ENCODE measurements around the gene KANSL1.
"Not testable (repeated sequence)": the region's sequence is repeated elsewhere in the genome, so short reads cannot be mapped to it uniquely, and the experiment has no call there.

KANSL1 gene

DNA sequence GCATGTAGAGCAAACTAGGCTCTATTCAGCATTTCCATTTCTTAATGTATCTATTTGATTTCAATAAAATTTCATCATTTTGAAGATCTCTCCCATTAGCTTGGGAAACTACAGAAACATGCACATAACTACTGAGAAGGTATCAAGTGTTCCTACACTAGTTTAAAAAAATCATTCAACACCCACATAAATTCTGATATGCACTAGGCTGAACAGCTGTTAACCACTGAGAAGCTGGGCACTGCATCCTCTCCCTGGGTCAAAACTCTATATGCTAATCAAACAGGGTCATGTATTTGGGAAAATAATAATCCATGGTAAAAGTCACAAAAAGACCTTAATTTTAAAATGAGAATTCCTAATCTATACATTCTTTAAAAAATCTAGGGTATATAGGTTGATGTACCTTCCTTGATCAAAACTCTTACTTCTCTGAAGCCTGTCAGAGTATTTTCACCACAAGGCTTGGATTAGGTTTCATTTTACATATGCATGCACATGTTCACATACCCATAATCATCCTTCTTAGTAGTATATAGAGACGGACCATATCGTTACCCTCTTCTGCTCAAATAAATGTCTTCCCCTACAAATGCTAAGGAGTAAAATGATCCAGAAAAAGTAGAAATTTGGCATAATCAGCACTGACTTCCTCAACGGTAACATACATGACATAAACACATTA lies 57.2 kb downstream of the KANSL1 start:
- no peak for DNase-seq

DNA sequence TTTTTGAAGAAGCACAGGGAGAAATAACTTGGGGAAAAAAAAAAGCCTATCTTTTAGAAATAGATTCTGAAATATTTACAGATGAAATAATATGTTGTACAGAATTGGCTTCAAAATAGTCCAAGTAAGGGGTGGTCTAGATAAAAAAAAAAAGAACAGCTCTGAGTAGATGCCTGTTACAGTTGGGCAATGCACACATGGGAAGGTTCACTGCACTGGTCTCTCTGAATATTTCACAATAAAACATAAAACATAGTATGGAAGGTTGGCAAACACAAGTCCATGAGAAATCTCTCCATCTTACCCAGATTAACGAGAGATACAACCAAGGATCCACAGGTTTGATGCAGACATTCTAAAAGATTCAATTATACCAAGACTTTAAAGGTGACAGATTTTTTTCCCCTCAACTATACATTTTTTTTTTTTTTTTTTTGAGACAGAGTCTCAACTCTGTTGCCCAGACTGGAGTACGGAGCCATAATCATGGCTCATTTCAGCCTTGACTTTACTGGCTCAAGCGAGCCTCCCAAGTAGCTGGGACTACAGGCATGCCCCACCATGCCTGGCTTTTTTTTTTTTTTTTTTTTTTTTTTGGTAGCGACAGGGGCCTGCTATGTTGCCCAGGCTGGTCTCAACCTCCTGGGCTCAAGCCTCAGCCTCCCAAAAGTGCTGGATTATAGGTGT lies 58.0 kb downstream of the KANSL1 start:
- DNase-seq, result no peak

DNA sequence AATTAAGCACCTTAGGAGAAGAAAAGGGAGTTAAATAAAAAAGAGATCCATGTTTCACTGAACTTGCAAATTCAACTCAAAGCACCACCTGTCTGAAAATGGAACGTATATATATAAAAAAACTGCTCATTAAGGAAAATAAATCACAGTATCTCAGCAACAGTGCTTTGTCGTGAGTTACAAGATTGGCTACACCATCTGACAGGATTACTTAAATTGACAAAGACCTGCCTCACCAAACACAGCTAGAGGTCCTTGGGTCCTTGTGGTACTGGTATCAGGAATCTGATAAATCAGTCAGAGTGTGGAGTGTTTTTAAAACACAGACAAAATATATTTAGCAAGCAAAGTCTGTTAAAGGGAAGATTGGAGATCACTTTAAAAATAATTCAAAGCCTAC lies 63.9 kb downstream of the KANSL1 start:
- DNase-seq, result no peak

DNA sequence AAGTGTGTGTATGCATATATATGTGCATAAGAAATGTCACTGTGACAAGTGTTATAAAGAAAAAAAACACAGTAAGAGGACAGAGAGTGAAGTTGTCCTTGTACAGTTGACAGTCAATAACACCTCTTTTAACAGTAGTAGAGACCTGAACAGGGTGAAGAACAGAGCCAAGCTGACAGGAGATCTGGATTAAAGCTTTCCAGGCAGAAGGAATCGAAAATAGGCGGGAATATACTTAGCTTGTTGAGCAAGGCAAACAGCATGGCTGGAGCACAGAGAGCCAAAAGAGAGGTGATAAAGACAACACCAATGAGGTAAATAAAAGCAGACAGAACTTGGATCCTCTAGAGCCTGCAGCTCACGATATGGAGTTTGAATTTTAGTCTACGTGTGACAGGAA lies 64.8 kb downstream of the KANSL1 start:
- no peak for DNase-seq

DNA sequence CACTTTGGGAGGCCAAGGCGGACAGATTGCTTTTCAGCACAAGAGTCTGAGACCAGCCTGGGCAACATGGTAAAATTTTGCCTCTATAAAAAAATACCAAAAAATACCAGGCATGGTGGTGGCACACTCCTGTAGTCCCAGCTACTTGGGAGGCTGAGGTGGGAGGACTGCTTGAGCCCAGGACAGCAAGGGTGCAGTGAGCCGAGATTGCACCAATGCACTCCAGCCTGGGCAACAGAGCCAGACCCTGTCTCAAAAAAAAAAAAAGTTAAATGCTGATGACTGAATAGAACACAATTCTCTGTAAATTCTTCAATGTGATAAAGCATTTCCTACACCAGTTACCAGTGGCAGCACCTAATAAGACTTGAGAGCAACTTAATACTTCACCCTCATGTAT lies 65.7 kb downstream of the KANSL1 start:
- no peak for DNase-seq

DNA sequence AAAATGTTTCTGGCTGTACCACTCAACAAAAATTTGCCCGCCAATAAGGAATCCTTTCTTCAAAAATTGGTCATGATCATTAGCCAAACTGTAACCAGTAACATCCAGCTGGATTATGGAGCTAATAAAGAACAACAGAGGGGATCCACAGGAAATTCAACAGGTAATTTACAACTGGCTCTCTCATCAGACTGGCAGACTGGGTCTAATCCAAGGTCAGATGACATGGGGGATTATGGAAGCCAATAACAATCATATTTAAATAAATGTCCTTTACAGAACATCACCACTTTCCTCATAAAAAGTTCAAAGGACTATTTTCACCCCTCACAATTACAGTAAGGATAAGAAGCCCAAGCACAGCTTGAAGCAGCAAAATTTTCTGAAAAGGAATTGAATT lies 66.4 kb downstream of the KANSL1 start:
- DNase-seq, result no peak

DNA sequence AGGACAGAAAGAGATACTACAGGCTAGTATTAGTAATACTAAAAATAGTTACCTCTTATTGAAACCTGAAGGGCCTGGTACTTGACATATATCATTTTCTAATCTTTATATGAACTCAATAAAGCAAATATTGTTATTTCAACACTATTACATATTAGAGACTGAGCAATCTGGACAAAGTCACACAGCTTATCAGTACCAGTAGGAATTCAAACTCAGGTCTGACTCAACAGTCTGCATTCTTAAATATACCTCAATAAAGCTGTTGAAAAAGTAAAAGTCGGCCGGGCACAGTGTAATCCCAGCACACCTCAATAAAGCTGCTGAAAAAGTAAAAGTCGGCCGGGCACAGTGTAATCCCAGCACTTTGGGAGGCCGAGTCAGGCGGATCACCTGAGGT lies 67.4 kb downstream of the KANSL1 start:
- DNase-seq, result no peak

DNA sequence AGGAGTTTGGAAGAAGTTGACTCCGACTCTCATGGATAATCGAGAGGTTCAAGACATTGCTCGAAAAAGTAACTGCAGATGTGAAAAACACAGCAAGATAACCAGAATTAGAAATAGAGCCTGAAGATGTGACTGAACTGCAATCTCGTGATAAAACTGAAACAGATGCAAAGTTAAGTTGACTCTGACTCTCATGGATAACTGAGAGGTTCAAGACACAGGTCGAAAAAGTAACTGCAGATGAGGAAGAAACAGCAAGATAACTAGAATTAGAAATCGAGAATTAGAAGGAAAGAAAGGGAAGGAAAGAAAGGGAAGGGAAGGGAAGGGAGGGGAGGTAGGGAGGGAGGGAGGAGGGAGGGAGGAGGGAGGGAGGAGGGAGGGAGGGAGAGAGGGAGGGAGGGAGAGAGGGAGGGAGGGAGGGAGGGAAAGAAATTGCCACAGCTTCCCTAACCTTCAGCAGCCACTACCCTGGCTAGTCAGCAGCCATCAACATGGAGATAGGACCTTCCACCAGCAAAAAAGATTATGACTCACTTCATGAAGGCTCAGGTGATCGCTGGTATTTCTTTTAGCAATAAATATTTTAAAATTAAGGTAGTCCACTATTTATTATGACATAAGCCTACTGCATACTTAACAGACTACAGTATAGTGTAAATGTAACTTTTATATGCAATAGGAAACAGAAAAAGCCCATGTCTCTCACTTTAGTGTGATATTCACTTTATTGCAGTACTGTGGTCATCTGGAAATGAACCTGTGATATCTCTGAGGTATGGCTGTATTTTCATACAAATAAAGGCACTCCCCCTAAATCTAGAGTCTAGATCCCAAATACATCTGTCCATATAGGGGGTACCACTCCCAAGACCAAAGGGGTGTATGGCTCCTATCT lies 68.3 kb downstream of the KANSL1 start:
- peak; percentile 57 for DNase-seq

DNA sequence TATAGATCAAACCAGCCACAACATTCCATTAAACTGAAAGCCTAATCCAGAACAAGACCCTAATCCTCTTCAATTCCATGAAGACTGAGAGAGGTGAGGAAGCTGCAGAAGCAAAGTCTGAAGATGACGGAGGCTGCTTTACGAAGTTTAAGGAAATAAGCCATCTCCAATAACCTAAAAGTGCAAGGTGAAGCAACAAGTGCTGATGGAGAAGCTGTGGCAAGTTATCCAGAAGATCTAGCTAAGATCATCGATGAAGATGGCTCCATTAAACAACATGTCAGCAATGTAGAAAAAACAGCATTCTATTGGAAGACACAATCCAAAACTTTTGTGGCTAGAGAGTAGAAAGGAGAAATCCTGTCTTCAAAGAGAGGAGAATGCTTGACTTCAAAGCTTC lies 69.6 kb downstream of the KANSL1 start:
- no peak for DNase-seq

DNA sequence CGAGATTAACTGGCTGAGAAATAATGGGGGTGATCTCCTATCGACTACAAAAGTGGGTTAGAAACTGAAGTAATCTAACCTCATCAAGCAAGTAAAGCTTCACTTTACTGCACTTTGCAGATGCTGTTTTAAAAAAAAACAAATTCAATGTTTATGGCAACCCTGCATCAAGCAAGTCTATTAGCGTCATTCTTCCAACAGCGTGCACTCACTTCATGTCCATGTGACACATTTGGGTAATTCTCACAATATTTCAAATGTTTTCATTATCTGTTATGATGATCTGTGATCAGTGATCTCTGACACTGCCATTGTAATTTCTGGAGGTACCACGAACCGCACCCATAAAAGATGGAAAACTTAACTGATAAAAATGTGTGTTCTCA lies 70.8 kb downstream of the KANSL1 start:
- no peak for DNase-seq

DNA sequence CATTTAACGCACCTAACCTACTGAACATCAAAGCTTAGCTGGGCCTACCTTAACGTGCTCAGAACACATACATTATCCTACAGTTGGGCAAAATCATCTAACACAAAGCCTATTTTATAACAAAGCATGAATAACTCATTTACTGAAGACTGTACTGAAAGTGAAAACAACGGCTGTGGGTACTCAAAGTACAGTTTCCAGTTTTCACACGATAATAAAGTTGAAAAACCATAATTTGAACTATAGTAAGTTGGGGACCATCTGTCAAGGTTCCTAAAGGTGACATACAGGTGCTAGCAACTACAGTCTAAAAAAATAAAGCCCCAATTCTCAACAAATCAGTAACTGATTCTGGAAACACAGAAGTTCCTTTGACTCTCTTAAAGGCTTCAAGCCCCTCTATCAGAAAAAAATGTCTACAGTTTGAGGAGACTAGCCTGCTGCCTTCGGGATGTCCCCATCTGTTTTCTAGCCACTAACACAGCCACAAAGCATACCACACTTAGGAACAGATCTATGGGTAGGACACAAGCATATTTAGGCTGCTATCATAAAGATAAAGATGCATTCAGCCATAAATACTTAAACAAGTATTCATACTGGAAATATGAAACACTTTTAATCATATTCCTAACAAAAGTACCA lies 71.3 kb downstream of the KANSL1 start:
- DNase-seq, result no peak

DNA sequence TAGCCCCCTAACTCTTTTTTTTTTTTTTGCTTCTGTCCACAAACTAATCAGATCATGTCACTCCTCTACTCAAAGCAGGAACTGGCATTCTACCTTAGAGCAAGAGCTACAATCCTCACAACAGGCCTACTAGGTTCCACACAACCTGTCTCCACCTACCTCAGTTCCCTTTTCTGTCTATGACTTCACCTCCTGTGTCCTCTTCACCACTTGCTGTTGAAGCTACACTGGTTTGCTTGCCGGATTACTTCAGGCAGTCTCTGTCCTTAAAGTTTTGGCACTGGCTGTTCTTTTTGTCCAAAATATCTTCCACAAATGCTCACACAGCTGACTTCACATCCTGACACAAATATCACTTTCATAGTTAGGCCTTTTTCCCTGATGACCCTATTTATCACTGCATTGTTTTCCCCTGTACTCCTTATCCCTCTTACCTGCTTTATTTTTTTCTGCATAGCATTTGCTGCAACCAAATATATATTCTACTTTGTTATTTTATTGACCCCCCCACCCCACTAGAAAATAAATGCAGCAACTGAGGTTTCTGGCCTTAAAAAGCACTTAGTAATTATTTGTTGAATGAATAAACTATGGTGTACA lies 72.0 kb downstream of the KANSL1 start:
- DNase-seq, result no peak

DNA sequence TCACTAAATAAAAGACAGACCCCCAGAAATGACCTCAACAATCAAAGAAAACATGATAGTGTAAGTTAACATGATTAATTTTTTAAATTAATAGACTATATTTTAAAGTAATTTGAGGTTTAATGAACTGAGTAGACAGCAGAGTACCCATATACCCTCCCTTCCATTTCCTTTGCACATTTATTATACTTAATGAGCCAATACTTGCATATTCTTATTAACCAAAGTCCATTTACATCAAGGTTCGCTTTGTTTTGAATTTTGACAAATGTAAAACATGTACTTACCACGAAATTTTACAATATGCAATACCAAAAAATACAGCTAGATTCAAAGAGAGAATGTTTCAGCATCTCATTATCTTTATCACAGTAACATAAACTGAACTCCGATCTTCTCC lies 72.7 kb downstream of the KANSL1 start:
- DNase-seq, result no peak

DNA sequence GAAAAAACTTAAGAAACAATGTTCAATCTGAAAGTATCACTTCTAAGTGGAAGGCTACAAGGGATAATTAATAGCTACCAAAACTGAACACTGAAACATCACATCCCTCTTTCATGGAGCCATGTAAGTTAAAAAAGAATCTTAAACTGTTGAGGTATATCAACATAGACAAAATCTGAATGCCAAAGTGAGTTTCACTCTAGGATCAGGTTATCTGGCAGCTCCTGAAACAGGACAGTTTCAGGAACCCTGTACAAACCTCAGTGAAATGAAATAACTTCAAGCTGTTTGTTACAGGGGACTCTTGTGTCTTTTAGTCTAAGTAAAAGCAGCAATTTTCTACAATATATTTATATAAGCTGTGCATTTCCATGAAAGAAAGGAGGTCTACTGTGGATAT lies 73.2 kb downstream of the KANSL1 start:
- no peak for DNase-seq

DNA sequence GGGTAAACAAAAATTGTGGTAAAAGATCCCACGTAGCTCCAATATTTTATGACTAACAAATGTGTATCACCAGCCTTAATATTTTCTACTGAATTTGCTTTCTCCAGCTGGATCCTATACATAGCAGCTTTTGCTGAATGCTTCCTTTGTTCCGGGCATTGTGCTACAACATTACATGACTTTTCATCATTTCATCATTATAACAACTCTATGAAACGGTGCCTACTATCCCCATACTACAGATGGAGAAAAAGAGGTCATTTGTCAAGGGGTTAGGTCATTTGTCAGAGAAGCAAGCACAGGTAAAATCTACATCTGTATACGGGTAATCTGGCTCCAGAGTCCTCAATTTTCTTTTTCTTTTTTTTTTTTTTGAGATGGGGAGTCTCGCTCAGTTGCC lies 74.3 kb downstream of the KANSL1 start:
- no peak for DNase-seq

DNA sequence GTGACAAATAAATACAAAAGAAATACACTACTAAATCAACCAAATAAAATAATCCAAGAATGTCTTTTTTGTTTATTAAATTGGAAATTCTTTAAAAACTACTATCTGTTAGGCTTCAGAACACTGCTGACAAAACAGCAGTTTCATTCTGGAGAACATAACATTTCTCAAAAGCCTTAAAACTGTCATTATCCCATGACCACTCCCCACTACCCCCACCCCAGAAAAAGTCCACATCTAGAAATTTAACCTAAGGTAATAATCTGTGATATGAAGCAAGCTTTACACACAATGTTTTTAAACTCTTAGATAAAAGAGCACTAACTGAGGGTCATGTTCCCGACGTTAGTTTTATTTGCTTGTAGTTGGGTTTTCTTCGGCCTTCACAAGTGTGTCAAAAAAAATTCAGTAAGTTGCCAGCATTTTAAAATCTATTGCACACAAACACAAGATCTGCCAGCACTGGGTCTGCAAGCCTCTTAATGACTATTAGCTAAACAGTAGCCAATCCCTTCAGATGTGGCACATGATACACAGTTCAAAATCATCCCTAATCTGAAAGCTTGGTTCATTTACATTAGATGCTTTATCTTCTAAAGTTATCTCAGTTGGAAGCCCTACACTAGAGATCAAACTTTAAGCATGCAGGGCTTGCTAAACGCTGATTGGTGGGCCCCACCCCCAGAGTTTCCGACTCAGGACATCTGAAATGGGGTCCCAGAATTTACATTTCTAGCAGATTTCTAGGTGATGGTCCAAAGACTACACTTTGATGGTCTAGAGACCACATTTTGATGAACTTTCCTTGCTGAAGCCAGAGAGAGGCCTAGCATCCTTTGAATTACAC lies 75.2 kb downstream of the KANSL1 start:
- no peak for DNase-seq

DNA sequence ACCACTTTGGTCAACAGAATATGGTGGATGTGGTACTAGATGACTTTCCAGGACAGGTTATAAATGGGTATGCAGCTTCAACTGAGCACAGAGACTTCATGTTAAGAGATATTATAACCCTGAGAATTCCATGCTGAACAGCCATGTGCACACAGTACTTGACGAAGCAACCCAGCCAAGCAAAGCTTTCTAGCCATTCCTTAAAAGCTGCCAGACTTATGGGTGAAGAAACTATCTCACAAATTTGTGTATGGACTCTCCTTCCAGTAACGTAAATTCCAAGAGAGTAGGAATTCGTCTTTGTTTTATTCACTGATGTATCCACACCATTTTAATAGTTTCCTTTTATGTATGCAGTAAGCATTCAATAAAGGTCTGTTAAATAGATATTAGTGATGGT lies 76.1 kb downstream of the KANSL1 start:
- no peak for DNase-seq

DNA sequence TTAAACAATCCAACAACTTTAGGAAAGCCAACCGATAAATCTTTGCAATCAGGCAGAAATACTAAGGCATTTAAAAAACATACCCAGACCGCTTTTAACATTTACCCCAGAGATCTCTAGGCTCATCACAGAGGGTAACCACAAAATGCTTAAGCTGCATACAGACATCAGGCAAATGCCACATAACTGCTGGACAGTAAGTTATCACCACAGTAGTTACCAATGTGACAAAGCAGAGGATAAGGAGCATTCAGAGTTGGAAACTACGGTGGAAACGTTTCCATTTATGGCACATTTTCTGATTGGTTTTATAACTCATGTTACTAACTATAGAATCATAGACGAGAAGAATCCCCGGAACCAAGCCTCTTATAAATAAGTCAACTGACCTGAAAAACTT lies 77.5 kb downstream of the KANSL1 start:
- peak; percentile 47 for DNase-seq

DNA sequence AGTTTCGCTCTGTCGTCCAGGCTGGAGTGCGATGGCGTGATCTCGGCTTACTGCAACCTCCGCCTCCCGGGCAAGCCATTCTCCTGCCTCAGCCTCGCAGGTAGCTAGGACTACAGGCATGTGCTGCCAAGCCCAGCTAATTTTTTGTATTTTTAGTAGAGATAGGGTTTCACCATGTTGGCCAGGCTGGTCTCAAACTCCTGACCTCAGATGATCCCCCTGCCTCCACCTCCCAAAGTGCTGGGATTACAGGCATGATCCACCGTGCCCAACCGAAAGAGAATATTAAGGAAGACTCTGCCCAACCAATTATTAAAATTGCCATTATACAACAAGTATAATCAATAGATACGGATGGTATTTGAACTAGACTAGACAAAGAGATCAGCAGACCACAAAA lies 82.0 kb downstream of the KANSL1 start:
- not testable (repeated sequence) for DNase-seq

DNA sequence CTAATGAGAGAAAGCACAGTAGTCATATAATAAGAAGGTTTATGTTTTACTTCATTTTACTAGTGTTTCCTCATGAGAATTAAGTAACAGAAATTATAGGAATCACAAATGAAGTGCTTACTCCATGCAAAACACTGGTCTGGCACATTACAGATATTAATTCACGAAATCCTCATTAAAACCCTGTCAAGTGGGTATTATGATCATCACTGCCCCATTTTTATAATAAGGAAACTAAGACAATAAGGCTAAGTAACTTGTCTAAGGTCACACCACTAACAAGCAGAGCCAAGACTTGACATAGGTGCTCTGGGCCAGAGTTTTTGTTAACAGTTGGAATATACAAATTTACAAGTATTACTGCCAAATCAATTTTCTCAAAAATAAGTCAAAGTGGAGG lies 83.0 kb downstream of the KANSL1 start:
- no peak for DNase-seq

DNA sequence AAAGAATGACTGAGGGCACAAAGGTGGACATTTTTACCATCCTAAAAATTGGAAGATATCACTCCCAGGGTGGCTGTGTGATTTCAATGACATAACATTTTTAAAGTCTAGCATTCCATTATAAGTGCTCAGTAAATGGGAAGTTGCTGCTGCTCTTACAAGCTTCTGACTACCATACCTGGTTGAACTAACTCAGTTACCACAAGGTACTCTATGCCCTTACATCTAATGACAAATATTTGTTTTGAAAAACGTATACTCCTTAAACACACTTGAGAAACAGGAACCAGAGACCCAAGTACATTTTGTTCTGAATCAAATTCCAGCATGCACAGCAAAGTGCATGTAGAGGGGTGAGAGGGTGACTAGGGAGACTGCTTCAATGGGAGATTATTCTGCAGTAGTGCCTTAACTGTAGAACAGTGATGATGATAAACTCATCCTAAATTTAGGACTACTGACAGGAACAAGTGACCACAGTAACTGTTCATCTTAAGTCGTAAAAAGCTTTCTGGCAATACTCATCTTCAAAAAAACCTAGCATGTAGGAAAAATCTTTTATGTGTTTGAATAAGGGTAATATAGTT lies 83.5 kb downstream of the KANSL1 start:
- no peak for DNase-seq
